ENCODE data around the gene DUSP2. TPM values are rescaled to one million over a fixed set of nuclear protein-coding genes. Genes with fewer than 3 reads are reported as not detected.

Gene DUSP2
- total and polyA plus RNA-seq, 2 donors (not counting 1 experiment from before 2014, with no cell fraction given), result 0.17 to 0.33 TPM

DNA sequence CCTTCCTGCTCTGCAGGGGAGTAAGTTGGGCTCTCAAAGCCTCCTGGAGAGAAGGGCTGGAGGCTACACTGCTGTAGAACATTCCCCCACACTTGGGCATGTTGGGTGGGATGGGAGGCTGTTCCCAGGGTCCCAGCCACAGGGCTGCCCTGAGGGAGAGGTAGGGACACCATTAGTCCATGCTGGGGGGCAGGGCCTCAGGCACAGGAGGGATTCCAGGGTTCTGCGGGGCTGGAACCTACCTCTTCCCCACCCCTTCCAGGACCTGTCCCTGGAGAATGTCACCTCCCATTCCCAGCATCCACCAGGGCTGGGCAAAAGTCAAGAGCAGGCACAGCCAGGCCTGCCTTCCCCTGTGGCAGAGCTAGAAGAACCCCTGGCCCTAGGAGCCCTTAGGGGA is 21.9 kb downstream of the DUSP2 start:
- H3K9me3 ChIP-seq (ENCODE audit: control insufficient read depth, insufficient read depth, low read depth, low read length), result no peaks in the 10 kb centered on the region
- no peak for DNase-seq (ENCODE audit: low read depth in 2 of 2)
- no peak overlapping the region for H3K4me3 ChIP-seq (replicated peaks in 1 of 4; ENCODE audit: control extremely low read depth in 1 of 4, insufficient read depth in 1 of 4, low read depth in 3 of 4, low read length in 4 of 4)
- H3K27ac ChIP-seq (ENCODE audit: insufficient read depth, low read length), result no peak overlapping the region
- H4K20me1 ChIP-seq (ENCODE audit: control insufficient read depth, extremely low read depth, insufficient read depth, low read length), result no peaks in the 10 kb centered on the region
- no peak overlapping the region for H3K4me2 ChIP-seq (ENCODE audit: extremely low read depth, insufficient read depth, low read length)
- H2AFZ ChIP-seq (ENCODE audit: low read length), result no peak overlapping the region
- peaks cover 24% of the 10 kb centered on the region for H3K27me3 ChIP-seq (ENCODE audit: control insufficient read depth, insufficient read depth, low read length)
- H3K36me3 ChIP-seq (ENCODE audit: control insufficient read depth, insufficient read depth, low read length), result no peaks in the 10 kb centered on the region
- no peaks in the 10 kb centered on the region for H3K4me1 ChIP-seq (ENCODE audit: control insufficient read depth, extremely low read depth, insufficient read depth, low read length)
- TF ChIP-seq EZH2 (IDR thresholded peaks at IDR 0.05; ENCODE audit: low read length, missing control alignments), result no peak
- TF ChIP-seq, protein P1, sequence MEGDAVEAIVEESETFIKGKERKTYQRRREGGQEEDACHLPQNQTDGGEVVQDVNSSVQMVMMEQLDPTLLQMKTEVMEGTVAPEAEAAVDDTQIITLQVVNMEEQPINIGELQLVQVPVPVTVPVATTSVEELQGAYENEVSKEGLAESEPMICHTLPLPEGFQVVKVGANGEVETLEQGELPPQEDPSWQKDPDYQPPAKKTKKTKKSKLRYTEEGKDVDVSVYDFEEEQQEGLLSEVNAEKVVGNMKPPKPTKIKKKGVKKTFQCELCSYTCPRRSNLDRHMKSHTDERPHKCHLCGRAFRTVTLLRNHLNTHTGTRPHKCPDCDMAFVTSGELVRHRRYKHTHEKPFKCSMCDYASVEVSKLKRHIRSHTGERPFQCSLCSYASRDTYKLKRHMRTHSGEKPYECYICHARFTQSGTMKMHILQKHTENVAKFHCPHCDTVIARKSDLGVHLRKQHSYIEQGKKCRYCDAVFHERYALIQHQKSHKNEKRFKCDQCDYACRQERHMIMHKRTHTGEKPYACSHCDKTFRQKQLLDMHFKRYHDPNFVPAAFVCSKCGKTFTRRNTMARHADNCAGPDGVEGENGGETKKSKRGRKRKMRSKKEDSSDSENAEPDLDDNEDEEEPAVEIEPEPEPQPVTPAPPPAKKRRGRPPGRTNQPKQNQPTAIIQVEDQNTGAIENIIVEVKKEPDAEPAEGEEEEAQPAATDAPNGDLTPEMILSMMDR (conservative IDR thresholded peaks at IDR 0.05 in 1 of 2, IDR thresholded peaks at IDR 0.05 in 1 of 2; ENCODE audit: low read depth in 1 of 2, low read length in 2 of 2), result no peak
- no peak overlapping the region for H3K9ac ChIP-seq (ENCODE audit: insufficient read depth, low read length)
- no peaks in the 10 kb centered on the region for H3K79me2 ChIP-seq (ENCODE audit: control insufficient read depth, insufficient read depth, low read length)

GRCh38 chr2:96122391-96122790 is 22.8 kb downstream of the DUSP2 start:
- no peaks in the 10 kb centered on the region for H3K36me3 ChIP-seq (ENCODE audit: control insufficient read depth, insufficient read depth, low read length)
- no peak overlapping the region for H3K4me3 ChIP-seq (replicated peaks in 1 of 4; ENCODE audit: control extremely low read depth in 1 of 4, insufficient read depth in 1 of 4, low read depth in 3 of 4, low read length in 4 of 4)
- H4K20me1 ChIP-seq (ENCODE audit: control insufficient read depth, extremely low read depth, insufficient read depth, low read length), result no peaks in the 10 kb centered on the region
- H3K4me1 ChIP-seq (ENCODE audit: control insufficient read depth, extremely low read depth, insufficient read depth, low read length), result no peaks in the 10 kb centered on the region
- H3K79me2 ChIP-seq (ENCODE audit: control insufficient read depth, insufficient read depth, low read length), result no peaks in the 10 kb centered on the region
- H3K27ac ChIP-seq (ENCODE audit: insufficient read depth, low read length), result no peak overlapping the region
- H3K4me2 ChIP-seq (ENCODE audit: extremely low read depth, insufficient read depth, low read length), result no peak overlapping the region
- DNase-seq (ENCODE audit: low read depth in 2 of 2), result no peak
- no peaks in the 10 kb centered on the region for H3K9me3 ChIP-seq (ENCODE audit: control insufficient read depth, insufficient read depth, low read depth, low read length)
- H3K9ac ChIP-seq (ENCODE audit: insufficient read depth, low read length), result no peak overlapping the region
- H3K27me3 ChIP-seq (ENCODE audit: control insufficient read depth, insufficient read depth, low read length), result peaks cover 27% of the 10 kb centered on the region
- TF ChIP-seq, protein P1 (conservative IDR thresholded peaks at IDR 0.05 in 1 of 2, IDR thresholded peaks at IDR 0.05 in 1 of 2; ENCODE audit: low read depth in 1 of 2, low read length in 2 of 2), result no peak
- no peak for TF ChIP-seq EZH2 (IDR thresholded peaks at IDR 0.05; ENCODE audit: low read length, missing control alignments)
- H2AFZ ChIP-seq (ENCODE audit: low read length), result no peak overlapping the region

DNA sequence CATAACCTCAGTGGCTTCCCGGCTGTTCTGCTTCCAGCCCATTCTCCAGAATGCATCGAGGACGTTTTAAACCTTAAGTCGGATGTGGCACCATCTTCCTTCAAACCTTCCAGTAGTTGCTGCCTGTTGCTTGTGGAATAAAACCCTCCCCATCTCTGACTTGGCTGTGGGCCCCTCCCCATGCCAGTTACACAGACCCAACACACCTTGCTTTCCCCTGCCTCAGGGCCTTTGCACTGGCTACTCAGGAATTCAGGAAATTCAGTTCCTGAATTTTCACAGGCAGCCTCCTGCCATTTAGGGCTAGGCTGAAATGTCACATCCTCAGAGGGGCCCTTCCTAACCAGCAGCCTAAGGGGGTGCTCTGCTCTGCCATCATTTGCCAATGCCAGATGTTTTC is 23.8 kb downstream of the DUSP2 start:
- Histone ChIP-seq H3K4me2 (ENCODE audit: extremely low read depth, insufficient read depth, low read length) (no peak overlapping the region), H3K27ac (ENCODE audit: insufficient read depth, low read length) (no peak overlapping the region), H4K20me1 (ENCODE audit: control insufficient read depth, extremely low read depth, insufficient read depth, low read length) (no peaks in the 10 kb centered on the region), H3K27me3 (ENCODE audit: control insufficient read depth, insufficient read depth, low read length) (peaks cover 24% of the 10 kb centered on the region), H3K4me1 (ENCODE audit: control insufficient read depth, extremely low read depth, insufficient read depth, low read length) (no peaks in the 10 kb centered on the region), H3K4me3 (replicated peaks in 1 of 4; ENCODE audit: control extremely low read depth in 1 of 4, insufficient read depth in 1 of 4, low read depth in 3 of 4, low read length in 4 of 4) (no peak overlapping the region), H3K9ac (ENCODE audit: insufficient read depth, low read length) (no peak overlapping the region), H2AFZ (ENCODE audit: low read length) (no peak overlapping the region), H3K79me2 (ENCODE audit: control insufficient read depth, insufficient read depth, low read length) (no peaks in the 10 kb centered on the region), H3K9me3 (ENCODE audit: control insufficient read depth, insufficient read depth, low read depth, low read length) (no peaks in the 10 kb centered on the region), H3K36me3 (ENCODE audit: control insufficient read depth, insufficient read depth, low read length) (no peaks in the 10 kb centered on the region)
- TF ChIP-seq, protein P1 (conservative IDR thresholded peaks at IDR 0.05 in 1 of 2, IDR thresholded peaks at IDR 0.05 in 1 of 2; ENCODE audit: low read depth in 1 of 2, low read length in 2 of 2), result no peak
- TF ChIP-seq EZH2 (IDR thresholded peaks at IDR 0.05; ENCODE audit: low read length, missing control alignments), result no peak
- DNase-seq (ENCODE audit: low read depth in 2 of 2), result no peak

Measured in fibroblast of lung (primary cell).